Caco-2 (cell line): ENCODE results near the gene RPN2. TPM values are rescaled to one million over a fixed set of nuclear protein-coding genes. Genes with fewer than 3 reads are reported as not detected.
A peak's percentile ranks its signal among the peaks of the same experiment; 100 is the strongest.

ENCODE experiments used
- BruUV-seq: library from RNA; stranded (reverse); fragments of 400-500 nt; replicated peaks from 2 replicates; lab custom pipeline; 2021; lab: Mats Ljungman, UMichigan
- CTCF ChIA-PET: fragments of 300-600 bp; sonication (Branson Sonifier 250); formaldehyde crosslinking; loops from one replicate; lab custom pipeline; 2022; ENCODE audit warnings: antibody characterized with exemption; lab: Charles Lee
- POLR2A ChIA-PET: fragments of 300-600 bp; sonication (Branson Sonifier 250); formaldehyde crosslinking; loops from one replicate; lab custom pipeline; 2022; ENCODE audit warnings: antibody characterized with exemption; lab: Charles Lee
- DNase-seq, 2 experiments: peaks; one replicate each; pipeline versions ENCODE4 v3.0.0 to v3.0.0-alpha.2; 2020 to 2022
- H3K27me3 ChIP-seq: replicated peaks from 2 replicates; pipeline ENCODE4 v1.6.0; 2011; ENCODE audit warnings: low read length; ENCODE audit not compliant: control insufficient read depth, insufficient read depth
- H3K36me3 ChIP-seq: 2 replicates; pipeline ENCODE4 v1.5.1; 2011; ENCODE audit warnings: low read length; ENCODE audit not compliant: control insufficient read depth, insufficient read depth
- H3K4me1 ChIP-seq: fragments of 250-450 bp; sonication (Bioruptor Pico); 2 replicates; pipeline ENCODE4 v1.5.1; 2020; ENCODE audit warnings: mild to moderate bottlenecking
- H3K4me3 ChIP-seq: 2 replicates; pipeline ENCODE4 v1.5.1; 2011; ENCODE audit warnings: low read depth, mild to moderate bottlenecking, control low read depth, low read length
- H3K9me3 ChIP-seq: fragments of 250-450 bp; sonication (Bioruptor Pico); 2 replicates; pipeline ENCODE4 v1.5.1; 2020; ENCODE audit warnings: mild to moderate bottlenecking, moderate library complexity
- H3K27ac Mint-ChIP-seq: one replicate; pipeline ENCODE4 v1.8.0; 2022; ENCODE audit warnings: mixed read lengths; ENCODE audit not compliant: unreplicated experiment
- H3K27me3 Mint-ChIP-seq: one replicate; pipeline ENCODE4 v1.8.0; 2022; ENCODE audit warnings: mixed read lengths; ENCODE audit not compliant: insufficient read depth, unreplicated experiment
- H3K36me3 Mint-ChIP-seq: one replicate; pipeline ENCODE4 v1.8.0; 2022; ENCODE audit warnings: mild to moderate bottlenecking, mixed read lengths; ENCODE audit not compliant: insufficient read depth, unreplicated experiment
- H3K4me1 Mint-ChIP-seq: one replicate; pipeline ENCODE4 v1.8.0; 2022; ENCODE audit warnings: low read depth, mixed read lengths; ENCODE audit not compliant: unreplicated experiment
- H3K4me3 Mint-ChIP-seq: one replicate; pipeline ENCODE4 v1.8.0; 2022; ENCODE audit warnings: mild to moderate bottlenecking, moderate library complexity, mixed read lengths; ENCODE audit not compliant: unreplicated experiment
- H3K9me3 Mint-ChIP-seq: one replicate; pipeline ENCODE4 v1.8.0; 2022; ENCODE audit warnings: mixed read lengths; ENCODE audit not compliant: unreplicated experiment
- intact Hi-C: fragments of 100-400 bp; cut with micrococcal nuclease; formaldehyde crosslinking; loops from one replicate; pipeline ENCODE4 v1.10.0; 2022; ENCODE audit not compliant: unreplicated experiment
- total RNA-seq: library from RNA; stranded (reverse); gene quantifications from 2 replicates; pipeline ENCODE4 v1.2.3, GENCODE V29; 2022
- TF ChIP-seq, protein P1 (sequence below), 2 experiments: fragments of 200-600 bp in 1 of 2; IDR thresholded peaks; 1 replicate in 1 of 2; 2 replicates in 1 of 2; pipeline versions ENCODE4 v1.5.1 to v1.8.0; 2011 to 2022; ENCODE audit warnings: antibody characterized with exemption in 1 of 2, control low read depth in 1 of 2, inconsistent platforms in 1 of 2, low read depth in 1 of 2, low read length in 1 of 2, mild to moderate bottlenecking in 1 of 2, moderate library complexity in 1 of 2; ENCODE audit not compliant: insufficient read depth in 1 of 2, severe bottlenecking in 1 of 2, unreplicated experiment in 1 of 2

The RPN2 gene
- total RNA-seq, 1 experiment from 2014 or later: 838 TPM

DNA sequence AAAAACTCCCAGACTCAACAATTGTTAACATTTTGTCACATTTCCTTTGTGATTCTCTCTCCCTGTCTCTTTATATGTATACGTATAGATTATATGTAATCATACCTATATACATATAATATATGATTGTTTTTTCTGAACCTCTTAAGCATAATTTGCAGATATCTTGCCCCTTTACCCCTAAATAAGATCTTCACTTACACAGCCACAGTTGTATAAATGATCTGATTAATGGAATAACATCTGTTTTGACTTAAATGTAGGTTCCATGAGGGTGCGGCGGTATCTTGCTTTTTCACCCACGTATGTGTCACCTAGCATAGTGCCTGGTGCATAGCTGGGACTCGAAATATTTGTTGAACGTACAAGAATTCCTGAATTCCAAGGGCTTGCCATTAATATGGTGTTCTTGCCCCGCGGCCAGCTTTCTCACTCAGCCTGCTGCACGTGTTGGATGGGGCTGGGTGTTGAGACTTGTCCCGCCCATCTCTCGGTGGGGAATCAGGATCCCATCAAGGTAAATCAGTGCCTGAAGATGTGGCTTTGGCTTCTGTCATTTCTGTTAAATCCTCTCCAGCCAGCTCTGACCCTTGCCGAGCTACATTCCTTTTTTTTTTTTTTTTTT is 99.9 kb downstream of the RPN2 start:
- Mint-ChIP-seq H3K9me3 (no peaks in the 10 kb centered on the region), H3K36me3 (no peaks in the 10 kb centered on the region), H3K4me3 (no peak overlapping the region), H3K27ac (no peak overlapping the region), H3K4me1 (no peaks in the 10 kb centered on the region), H3K27me3 (no peaks in the 10 kb centered on the region)
- ChIA-PET POLR2A (interaction anchor here (0.6 to 1.0 kb wide), 2 partner anchors 10 to 45 kb away, joined by 3 to 5 read pairs; partner anchors contain the start of gene MANBAL), CTCF (interaction anchor here (0.6 kb wide), 2 partner anchors 471 to 714 kb away, joined by 3 to 6 read pairs; no protein-coding TSS in a partner anchor)
- no peaks in the 10 kb centered on the region for H3K36me3 ChIP-seq
- TF ChIP-seq, protein P1, sequence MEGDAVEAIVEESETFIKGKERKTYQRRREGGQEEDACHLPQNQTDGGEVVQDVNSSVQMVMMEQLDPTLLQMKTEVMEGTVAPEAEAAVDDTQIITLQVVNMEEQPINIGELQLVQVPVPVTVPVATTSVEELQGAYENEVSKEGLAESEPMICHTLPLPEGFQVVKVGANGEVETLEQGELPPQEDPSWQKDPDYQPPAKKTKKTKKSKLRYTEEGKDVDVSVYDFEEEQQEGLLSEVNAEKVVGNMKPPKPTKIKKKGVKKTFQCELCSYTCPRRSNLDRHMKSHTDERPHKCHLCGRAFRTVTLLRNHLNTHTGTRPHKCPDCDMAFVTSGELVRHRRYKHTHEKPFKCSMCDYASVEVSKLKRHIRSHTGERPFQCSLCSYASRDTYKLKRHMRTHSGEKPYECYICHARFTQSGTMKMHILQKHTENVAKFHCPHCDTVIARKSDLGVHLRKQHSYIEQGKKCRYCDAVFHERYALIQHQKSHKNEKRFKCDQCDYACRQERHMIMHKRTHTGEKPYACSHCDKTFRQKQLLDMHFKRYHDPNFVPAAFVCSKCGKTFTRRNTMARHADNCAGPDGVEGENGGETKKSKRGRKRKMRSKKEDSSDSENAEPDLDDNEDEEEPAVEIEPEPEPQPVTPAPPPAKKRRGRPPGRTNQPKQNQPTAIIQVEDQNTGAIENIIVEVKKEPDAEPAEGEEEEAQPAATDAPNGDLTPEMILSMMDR (IDR thresholded peaks at IDR 0.05; ENCODE audit: insufficient read depth in 1 of 2, low read depth in 1 of 2, low read length in 1 of 2, severe bottlenecking in 1 of 2, unreplicated experiment in 1 of 2): no peak
- no TSS peak for BruUV-seq
- peak in 1 of 2 experiments; percentile 82 for DNase-seq
- H3K27me3 ChIP-seq: no peaks in the 10 kb centered on the region
- no peaks in the 10 kb centered on the region for H3K9me3 ChIP-seq
- H3K4me3 ChIP-seq: no peak overlapping the region
- H3K4me1 ChIP-seq: peaks cover 20% of the 10 kb centered on the region
- intact Hi-C loops: no loop called here

DNA sequence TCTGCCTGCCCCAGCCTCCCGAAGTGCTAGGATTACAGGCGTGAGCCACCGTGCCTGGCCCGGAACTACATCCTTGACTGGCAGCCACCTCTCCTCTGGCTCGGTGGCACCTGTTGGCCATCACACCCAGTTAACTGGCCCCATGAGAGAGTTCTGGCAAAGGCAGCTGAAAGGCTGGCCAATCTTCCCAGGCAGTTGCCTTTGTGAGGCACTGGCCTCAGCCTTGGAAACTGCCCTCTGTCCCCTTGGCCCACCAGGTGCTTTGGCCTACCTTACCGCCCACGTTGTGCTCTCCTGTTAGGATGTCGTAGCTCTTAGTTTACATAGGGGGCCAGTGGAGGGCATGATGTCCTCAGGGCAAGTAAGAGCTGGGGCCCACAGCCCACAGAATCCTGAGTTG is 100.7 kb downstream of the RPN2 start:
- no peaks in the 10 kb centered on the region for H3K4me1 Mint-ChIP-seq
- CTCF ChIA-PET: interaction anchor here (0.6 to 1.2 kb wide), 3 partner anchors 10 to 713 kb away, joined by 3 to 6 read pairs (median 3); partner anchors contain the start of gene MANBAL
- no TSS peak for BruUV-seq

DNA sequence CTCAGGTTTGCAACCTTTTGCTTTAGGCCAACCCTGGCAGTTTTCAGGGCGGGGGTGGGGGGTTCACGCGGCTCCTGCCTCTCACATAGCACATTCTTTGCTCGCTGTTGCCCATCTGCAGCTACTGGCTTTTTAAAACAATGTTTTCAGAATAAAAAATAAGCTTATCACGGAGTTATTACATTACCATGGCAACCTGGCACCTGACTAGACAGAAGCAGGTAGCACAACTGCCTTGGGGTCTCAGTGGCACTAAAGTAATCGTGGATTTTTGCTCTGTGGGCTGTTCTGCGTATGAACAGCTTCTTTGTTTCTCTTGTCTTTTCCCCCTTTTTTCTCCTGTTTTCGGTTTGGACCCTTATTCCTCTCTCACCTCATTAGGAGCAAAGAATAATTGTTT is 101.3 kb downstream of the RPN2 start:
- TF ChIP-seq, protein P1 (IDR thresholded peaks at IDR 0.05; ENCODE audit: insufficient read depth in 1 of 2, low read depth in 1 of 2, low read length in 1 of 2, severe bottlenecking in 1 of 2, unreplicated experiment in 1 of 2): no peak
- H3K4me1 ChIP-seq: peaks cover 25% of the 10 kb centered on the region
- H3K27me3 Mint-ChIP-seq: no peaks in the 10 kb centered on the region
- no peaks in the 10 kb centered on the region for H3K27me3 ChIP-seq
- H3K9me3 ChIP-seq: no peaks in the 10 kb centered on the region
- no peak overlapping the region for H3K4me3 ChIP-seq
- H3K36me3 Mint-ChIP-seq: no peaks in the 10 kb centered on the region
- intact Hi-C loops: no loop called here
- H3K4me3 Mint-ChIP-seq: no peak overlapping the region
- ChIA-PET POLR2A (interaction anchor here (0.6 to 1.3 kb wide), 2 partner anchors 9 to 350 kb away, joined by 3 to 6 read pairs; partner anchors contain the start of gene MANBAL), CTCF (interaction anchor here (0.7 to 1.2 kb wide), 2 partner anchors 9 to 284 kb away, joined by 3 read pairs; partner anchors contain the start of gene MANBAL)
- H3K36me3 ChIP-seq: no peaks in the 10 kb centered on the region
- H3K4me1 Mint-ChIP-seq: no peaks in the 10 kb centered on the region
- H3K9me3 Mint-ChIP-seq: no peaks in the 10 kb centered on the region
- no peak overlapping the region for H3K27ac Mint-ChIP-seq
- no peak for DNase-seq
- no TSS peak for BruUV-seq

More for the DNA sequence above, 100.7 kb downstream of the RPN2 start:
- TF ChIP-seq, protein P1 (IDR thresholded peaks at IDR 0.05; ENCODE audit: insufficient read depth in 1 of 2, low read depth in 1 of 2, low read length in 1 of 2, severe bottlenecking in 1 of 2, unreplicated experiment in 1 of 2): no peak
- H3K36me3 Mint-ChIP-seq: no peaks in the 10 kb centered on the region
- Histone ChIP-seq H3K4me3 (no peak overlapping the region), H3K27me3 (no peaks in the 10 kb centered on the region), H3K4me1 (peaks cover 25% of the 10 kb centered on the region), H3K36me3 (no peaks in the 10 kb centered on the region), H3K9me3 (no peaks in the 10 kb centered on the region)
- no peak overlapping the region for H3K4me3 Mint-ChIP-seq
- DNase-seq: no peak
- H3K27ac Mint-ChIP-seq: no peak overlapping the region
- intact Hi-C loops: no loop called here
- no peaks in the 10 kb centered on the region for H3K27me3 Mint-ChIP-seq
- H3K9me3 Mint-ChIP-seq: no peaks in the 10 kb centered on the region
- POLR2A ChIA-PET: interaction anchor here (1.0 to 1.3 kb wide), 2 partner anchors 10 kb away, joined by 5 to 6 read pairs; partner anchors contain the start of gene MANBAL
